B cell (primary cell): Measurements from ENCODE around the gene SSBP1. TPM values are rescaled to one million over a fixed set of nuclear protein-coding genes. Genes with fewer than 3 reads are reported as not detected.

Source experiments
- ATAC-seq: fragments of 200-7000 bp; cut with Tn5 transposase; one replicate; pipeline ENCODE4 v1.10.0; 2021; ENCODE audit warnings: low read depth, mild to moderate bottlenecking, moderate number of reproducible peaks, moderate library complexity
- CTCF ChIA-PET: fragments of 350-600 bp; sonication (Branson Sonifier 250); formaldehyde crosslinking; loops from one replicate; lab custom pipeline; 2021; ENCODE audit warnings: antibody characterized with exemption, inconsistent platforms; lab: Charles Lee
- POLR2A ChIA-PET: fragments of 350-600 bp; sonication (Branson Sonifier 250); formaldehyde crosslinking; loops from one replicate; lab custom pipeline; 2021; ENCODE audit warnings: antibody characterized with exemption; lab: Charles Lee
- DNase-seq: peaks from one replicate; pipeline ENCODE4 v3.0.0; 2013
- H2AFZ ChIP-seq: 2 replicates; pipeline ENCODE4 v1.6.1; 2012; ENCODE audit warnings: mild to moderate bottlenecking, low read depth, low read length; ENCODE audit not compliant: insufficient read depth, poor library complexity, severe bottlenecking
- H3K27ac ChIP-seq, 2 donors: 1 replicate in 1 of 2; 2 replicates in 1 of 2; pipeline ENCODE4 v1.5.1; 2012 to 2013; ENCODE audit warnings: low read length in 2 of 2, mild to moderate bottlenecking in 2 of 2, moderate library complexity in 1 of 2
- H3K27me3 ChIP-seq, 4 experiments: fragments of 200-600 bp in 1 of 4; sonication (generic) in 1 of 4; replicated peaks in 1 of 4; 1 replicate in 2 of 4; 2 replicates in 2 of 4; pipeline versions ENCODE4 v1.6.1 to v1.7.0; 2013 to 2016; ENCODE audit warnings: low read length in 3 of 4, mild to moderate bottlenecking in 2 of 4, mixed read lengths in 1 of 4, moderate library complexity in 1 of 4; ENCODE audit not compliant: insufficient read depth in 4 of 4, control insufficient read depth in 3 of 4; ENCODE audit errors: control extremely low read depth in 1 of 4
- H3K36me3 ChIP-seq, 2 experiments: replicated peaks in 1 of 2; 1 replicate in 1 of 2; 2 replicates in 1 of 2; pipeline versions ENCODE4 v1.6.1 to v1.7.1; 2013; ENCODE audit warnings: low read length in 1 of 2; ENCODE audit not compliant: insufficient read depth in 2 of 2, control insufficient read depth in 1 of 2; ENCODE audit errors: control extremely low read depth in 1 of 2, extremely low read depth in 1 of 2
- H3K4me1 ChIP-seq, 2 donors: fragments of 200-600 bp in 1 of 2; sonication (generic) in 1 of 2; 1 replicate in 1 of 2; 2 replicates in 1 of 2; pipeline versions ENCODE4 v1.5.1 to v1.6.1; 2013 to 2017; ENCODE audit warnings: low read length in 2 of 2; ENCODE audit not compliant: control insufficient read depth in 2 of 2, insufficient read depth in 2 of 2
- H3K4me2 ChIP-seq: replicated peaks from 2 replicates; pipeline ENCODE3; 2012; ENCODE audit warnings: mild to moderate bottlenecking, low read depth, low read length; ENCODE audit not compliant: poor library complexity, severe bottlenecking
- H3K4me3 ChIP-seq, 5 experiments: fragments of 200-600 bp in 1 of 5; sonication (generic) in 1 of 5; 1 replicate in 3 of 5; 2 replicates in 2 of 5; pipeline versions ENCODE4 v1.5.1 to v1.7.0; 2011 to 2016; ENCODE audit warnings: low read length in 4 of 5, mild to moderate bottlenecking in 4 of 5, low read depth in 2 of 5, control low read depth in 1 of 5, moderate library complexity in 1 of 5; ENCODE audit not compliant: insufficient read depth in 1 of 5; ENCODE audit errors: control extremely low read depth in 1 of 5, extremely low read depth in 1 of 5
- H3K79me2 ChIP-seq: fragments of 200-600 bp; sonication (generic); one replicate; pipeline ENCODE4 v1.6.0; 2016; ENCODE audit warnings: low read length; ENCODE audit not compliant: control insufficient read depth, insufficient read depth
- H3K9ac ChIP-seq: fragments of 200-600 bp; sonication (generic); 2 replicates; pipeline ENCODE4 v1.6.1; 2017; ENCODE audit warnings: mild to moderate bottlenecking, low read length, moderate library complexity
- H3K9me3 ChIP-seq, 3 donors: one replicate each; pipeline versions ENCODE4 v1.6.1 to v1.7.1; 2013; ENCODE audit warnings: low read length in 2 of 3; ENCODE audit not compliant: control insufficient read depth in 2 of 3, insufficient read depth in 1 of 3; ENCODE audit errors: control extremely low read depth in 1 of 3
- H4K20me1 ChIP-seq: 2 replicates; pipeline ENCODE4 v1.6.0; 2012; ENCODE audit warnings: mild to moderate bottlenecking, low read length; ENCODE audit not compliant: insufficient read depth, control insufficient read depth, poor library complexity, severe bottlenecking
- H3K27ac Mint-ChIP-seq: one replicate; pipeline ENCODE4 v1.8.0; 2021; ENCODE audit warnings: mixed read lengths
- H3K27me3 Mint-ChIP-seq: one replicate; pipeline ENCODE4 v1.8.0; 2021; ENCODE audit warnings: mixed read lengths
- H3K4me1 Mint-ChIP-seq: one replicate; pipeline ENCODE4 v1.8.0; 2021; ENCODE audit warnings: mixed read lengths
- H3K4me3 Mint-ChIP-seq: one replicate; pipeline ENCODE4 v1.8.0; 2021; ENCODE audit warnings: mixed read lengths
- H3K9me3 Mint-ChIP-seq: one replicate; pipeline ENCODE4 v1.8.0; 2022; ENCODE audit warnings: mixed read lengths; ENCODE audit not compliant: insufficient read depth
- CTCF ChIP-seq: fragments of 200-600 bp; IDR thresholded peaks from one replicate; pipeline ENCODE4 v1.8.0; 2022; ENCODE audit warnings: antibody characterized with exemption, mild to moderate bottlenecking
- EZH2 ChIP-seq: IDR thresholded peaks from 2 replicates; pipeline ENCODE4 v1.6.1; 2012; ENCODE audit warnings: borderline replicate concordance, low read depth, mild to moderate bottlenecking, moderate library complexity, low read length; ENCODE audit not compliant: insufficient read depth, poor library complexity, severe bottlenecking
- WGBS: methylation state at CpG from one replicate; pipeline ENCODE4 v1.1.5; 2013; ENCODE audit warnings: missing lambda C conversion rate; ENCODE audit not compliant: insufficient coverage; 5-methylcytosine and 5-hydroxymethylcytosine counted together
- intact Hi-C: fragments of 100-400 bp; cut with micrococcal nuclease; formaldehyde crosslinking; loops from one replicate; pipeline ENCODE4 v1.10.0; 2022
- polyA plus RNA-seq: library from polyadenylated mRNA; depleted of rRNA; stranded (reverse); fragments of >200 nt; gene quantifications from 2 replicates; pipeline ENCODE4 v1.2.3, GENCODE V29; 2012
- total RNA-seq, 2 donors: library from RNA; stranded (reverse); fragments of 120-200 nt in 1 of 2; gene quantifications; 1 replicate in 1 of 2; 2 replicates in 1 of 2; pipeline versions ENCODE4 v1.2.3 to v1.2.4, GENCODE V29; 2013 to 2022

The SSBP1 gene
- total and polyA plus RNA-seq, 2 donors (not counting 1 experiment from before 2014, with no cell fraction given): 37.2 to 93.6 TPM

- no peaks in the 10 kb centered on the region for H3K9me3 Mint-ChIP-seq
- H3K27ac Mint-ChIP-seq: no peak overlapping the region
- no peak for ATAC-seq
- no peak for DNase-seq
- Histone ChIP-seq H3K79me2 (no peaks in the 10 kb centered on the region), H3K9me3 (no peaks in the 10 kb centered on the region), H3K4me3 (no peak overlapping the region), H3K27me3 (no peaks in the 10 kb centered on the region), H3K27ac (no peak overlapping the region), H3K4me2 (no peak overlapping the region), H3K4me1 (no peaks in the 10 kb centered on the region), H2AFZ (no peak overlapping the region), H4K20me1 (no peaks in the 10 kb centered on the region), H3K36me3 (no peaks in the 10 kb centered on the region), H3K9ac (no peak overlapping the region)
- 100% methylated on average over 1 of the region's 5 CpGs for WGBS
- intact Hi-C loops: no loop called here
- H3K4me3 Mint-ChIP-seq: no peak overlapping the region
- ChIA-PET POLR2A (no interaction called here), CTCF (interaction anchor here (1.0 to 1.8 kb wide), 2 partner anchors 11 to 14 kb away, joined by 3 to 5 read pairs; partner anchors contain the start of gene DENND11)
- H3K27me3 Mint-ChIP-seq: no peaks in the 10 kb centered on the region
- no peak for TF ChIP-seq CTCF
- no peak for TF ChIP-seq EZH2
- H3K4me1 Mint-ChIP-seq: no peaks in the 10 kb centered on the region
These were observed 25.4 kb upstream of the SSBP1 start for GRCh38 chr7:141712603-141713255.

GRCh38 chr7:141713890-141714289 is 24.3 kb upstream of the SSBP1 start:
- DNase-seq: no peak
- intact Hi-C loops: no loop called here
- Histone ChIP-seq H4K20me1 (no peaks in the 10 kb centered on the region), H3K9me3 (no peaks in the 10 kb centered on the region), H3K4me2 (no peak overlapping the region), H3K36me3 (no peaks in the 10 kb centered on the region), H3K27me3 (no peaks in the 10 kb centered on the region), H3K4me1 (no peaks in the 10 kb centered on the region), H2AFZ (no peak overlapping the region), H3K4me3 (no peak overlapping the region), H3K9ac (no peak overlapping the region), H3K79me2 (no peaks in the 10 kb centered on the region), H3K27ac (no peak overlapping the region)
- no peaks in the 10 kb centered on the region for H3K4me1 Mint-ChIP-seq
- no peaks in the 10 kb centered on the region for H3K9me3 Mint-ChIP-seq
- no peak overlapping the region for H3K4me3 Mint-ChIP-seq
- WGBS: 100% methylated on average over 1 of the region's 1 CpG
- no peaks in the 10 kb centered on the region for H3K27me3 Mint-ChIP-seq
- no peak overlapping the region for H3K27ac Mint-ChIP-seq
- TF ChIP-seq CTCF: no peak
- no peak for TF ChIP-seq EZH2
- ChIA-PET CTCF (interaction anchor here (1.0 to 1.8 kb wide), 4 partner anchors 12 to 64 kb away, joined by 3 to 7 read pairs (median 5); partner anchors contain the start of genes DENND11 and SSBP1), POLR2A (no interaction called here)
- no peak for ATAC-seq
